ENCODE data around the gene INTS4. TPM values are rescaled to one million over a fixed set of nuclear protein-coding genes. Genes with fewer than 3 reads are reported as not detected.
A peak's percentile ranks its signal among the peaks of the same experiment; 100 is the strongest.
"Not testable (repeated sequence)": the region's sequence is repeated elsewhere in the genome, so short reads cannot be mapped to it uniquely, and the experiment has no call there.

The INTS4 gene, protein sequence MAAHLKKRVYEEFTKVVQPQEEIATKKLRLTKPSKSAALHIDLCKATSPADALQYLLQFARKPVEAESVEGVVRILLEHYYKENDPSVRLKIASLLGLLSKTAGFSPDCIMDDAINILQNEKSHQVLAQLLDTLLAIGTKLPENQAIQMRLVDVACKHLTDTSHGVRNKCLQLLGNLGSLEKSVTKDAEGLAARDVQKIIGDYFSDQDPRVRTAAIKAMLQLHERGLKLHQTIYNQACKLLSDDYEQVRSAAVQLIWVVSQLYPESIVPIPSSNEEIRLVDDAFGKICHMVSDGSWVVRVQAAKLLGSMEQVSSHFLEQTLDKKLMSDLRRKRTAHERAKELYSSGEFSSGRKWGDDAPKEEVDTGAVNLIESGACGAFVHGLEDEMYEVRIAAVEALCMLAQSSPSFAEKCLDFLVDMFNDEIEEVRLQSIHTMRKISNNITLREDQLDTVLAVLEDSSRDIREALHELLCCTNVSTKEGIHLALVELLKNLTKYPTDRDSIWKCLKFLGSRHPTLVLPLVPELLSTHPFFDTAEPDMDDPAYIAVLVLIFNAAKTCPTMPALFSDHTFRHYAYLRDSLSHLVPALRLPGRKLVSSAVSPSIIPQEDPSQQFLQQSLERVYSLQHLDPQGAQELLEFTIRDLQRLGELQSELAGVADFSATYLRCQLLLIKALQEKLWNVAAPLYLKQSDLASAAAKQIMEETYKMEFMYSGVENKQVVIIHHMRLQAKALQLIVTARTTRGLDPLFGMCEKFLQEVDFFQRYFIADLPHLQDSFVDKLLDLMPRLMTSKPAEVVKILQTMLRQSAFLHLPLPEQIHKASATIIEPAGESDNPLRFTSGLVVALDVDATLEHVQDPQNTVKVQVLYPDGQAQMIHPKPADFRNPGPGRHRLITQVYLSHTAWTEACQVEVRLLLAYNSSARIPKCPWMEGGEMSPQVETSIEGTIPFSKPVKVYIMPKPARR
- total RNA-seq (10 to 100 TPM; 31.9 to 42.3 TPM), polyA plus RNA-seq (ENCODE audit: insufficient read length in 2 of 2) (10 to 100 TPM; 25.3 to 27.5 TPM)
- long read RNA-seq, donor 1, partial matches to known transcripts = 0 of 3 reads
- long read RNA-seq, donor 1, other reads (novel, unspliced or antisense) = 0 of 3 reads
- long read RNA-seq, donor 2 = 0 reads
- long read RNA-seq, donor 3, partial matches to known transcripts = 0 of 2 reads
- long read RNA-seq, donor 3, other reads (novel, unspliced or antisense) = 0 of 2 reads
- long read RNA-seq, donor 4, partial matches to known transcripts = 0 of 2 reads
- long read RNA-seq, donor 4, other reads (novel, unspliced or antisense) = 0 of 2 reads

DNA sequence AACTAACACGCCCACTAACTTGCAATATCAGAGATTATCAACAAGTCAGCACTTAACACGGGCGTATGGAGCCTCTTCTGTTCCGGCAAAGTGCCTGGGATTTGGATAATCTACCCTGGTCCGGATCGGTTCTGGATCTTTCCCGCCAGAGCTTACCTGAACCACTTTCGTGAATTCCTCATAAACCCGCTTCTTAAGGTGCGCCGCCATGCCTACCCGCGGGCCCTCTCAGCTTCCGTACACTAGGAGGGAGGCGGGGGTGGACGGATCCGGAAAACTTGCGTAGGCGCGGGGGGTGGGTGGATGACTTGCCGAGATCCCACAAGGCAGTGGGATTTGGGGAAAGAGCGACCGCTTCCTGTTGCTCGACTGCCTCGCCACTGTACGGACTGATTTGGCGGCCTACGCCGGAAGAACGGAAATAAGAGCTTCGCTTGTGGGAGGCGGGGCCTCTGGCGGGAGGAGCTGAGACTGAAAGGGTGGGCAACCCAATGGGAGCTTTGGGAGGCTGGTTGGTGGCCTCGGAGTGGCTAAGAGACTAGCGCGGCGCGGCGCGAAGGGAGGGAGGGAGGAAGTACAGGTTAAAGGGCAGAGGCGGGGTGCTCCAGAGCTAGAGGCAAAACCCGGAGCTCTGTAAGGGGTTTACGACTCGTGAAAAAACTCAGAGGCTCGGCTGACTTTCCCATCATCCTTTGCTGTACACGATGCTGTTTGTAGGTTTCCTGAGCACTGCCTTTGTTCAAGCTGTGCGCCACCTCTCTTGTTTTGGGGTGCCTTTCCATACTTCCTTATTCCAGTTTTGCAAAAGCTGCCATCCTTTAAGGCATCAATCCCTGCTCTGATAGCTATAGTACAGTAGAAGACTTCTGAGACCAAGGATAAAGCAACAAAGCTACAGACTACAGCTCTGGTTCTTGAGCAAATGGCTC is at the start of gene INTS4:
Gene INTS4, minus strand, starts transcription at position 235 of the 929 bp plus-strand sequence. Its CDS starts 25 bp downstream, at position 210.
- H3K27ac ChIP-seq (ENCODE audit: low read depth, low read length) = peak within 1 kb of the TSS; percentile 99
- peak; percentile 92 to 100 (median 99) for DNase-seq (ENCODE audit: low read depth in 4 of 6, low spot score in 6 of 6)
- WGBS (ENCODE audit: insufficient coverage) = under 1% methylated on average over 46 of the region's 47 CpGs

DNA sequence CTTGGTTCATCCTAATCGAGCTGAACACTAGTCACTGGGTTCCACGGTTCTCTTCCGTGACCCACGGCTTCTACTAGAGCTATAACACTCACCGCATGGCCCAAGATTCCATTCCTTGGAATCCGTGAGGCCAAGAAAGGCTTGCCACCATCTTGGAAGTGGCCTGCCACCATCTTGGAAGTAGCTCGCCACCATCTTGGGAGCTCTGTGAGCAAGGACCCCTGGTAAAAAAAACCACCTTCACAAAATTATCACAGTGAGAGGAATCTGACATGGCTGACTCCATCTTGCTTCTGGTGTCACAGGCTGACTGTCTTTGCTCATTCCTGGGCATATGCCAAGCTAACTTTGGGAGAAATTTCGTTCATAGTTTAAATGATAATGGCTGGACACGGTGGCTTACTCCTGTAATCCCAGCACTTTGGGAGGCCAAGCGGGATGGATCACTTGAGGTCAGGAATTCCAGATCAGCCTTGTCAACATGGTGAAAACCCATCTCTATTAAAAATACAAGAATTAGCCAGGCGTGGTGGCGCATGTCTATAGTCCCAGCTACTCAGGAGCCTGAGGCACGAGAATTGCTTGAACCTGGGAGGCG is 47.5 kb upstream of the INTS4 start:
- H3K4me1 ChIP-seq (ENCODE audit: control insufficient read depth, insufficient read depth, low read length) = peaks cover 45% of the 10 kb centered on the region
- 100% methylated on average over 7 of the region's 14 CpGs for WGBS (ENCODE audit: insufficient coverage)

More for the DNA sequence above, at the start of gene INTS4:
- no peaks in the 10 kb centered on the region for H3K9me3 ChIP-seq (ENCODE audit: control insufficient read depth, insufficient read depth, low read length)
- no peaks in the 10 kb centered on the region for H3K27me3 ChIP-seq (ENCODE audit: control insufficient read depth, insufficient read depth, low read length)
- peaks cover 7% of the 10 kb centered on the region for H3K4me1 ChIP-seq (ENCODE audit: control insufficient read depth, insufficient read depth, low read length)
- peaks cover 11% of the 10 kb centered on the region for H3K36me3 ChIP-seq (ENCODE audit: control insufficient read depth, insufficient read depth, low read length)
- peak within 1 kb of the TSS; percentile 93 for H3K4me3 ChIP-seq (ENCODE audit: low read depth, low read length)

DNA sequence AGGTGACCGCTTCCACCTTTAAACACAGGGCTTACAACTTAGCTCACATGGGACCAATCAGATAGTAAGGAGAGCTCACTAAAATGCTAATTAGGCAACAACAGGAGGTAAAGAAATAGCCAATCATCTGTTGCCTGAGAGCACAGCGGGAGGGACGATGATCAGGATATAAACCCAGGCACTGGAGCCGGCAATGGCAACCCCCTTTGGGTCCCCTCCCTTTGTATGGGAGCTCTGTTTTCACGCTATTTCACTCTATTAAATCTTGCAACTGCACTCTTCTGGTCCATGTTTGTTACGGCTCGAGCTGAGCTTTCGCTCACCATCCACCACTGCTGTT is 46.9 kb upstream of the INTS4 start:
- not testable (repeated sequence) for H3K27me3 ChIP-seq (ENCODE audit: control insufficient read depth, insufficient read depth, low read length); H3K27ac ChIP-seq (ENCODE audit: low read depth, low read length); H3K9me3 ChIP-seq (ENCODE audit: control insufficient read depth, insufficient read depth, low read length); H3K36me3 ChIP-seq (ENCODE audit: control insufficient read depth, insufficient read depth, low read length); H3K4me3 ChIP-seq (ENCODE audit: low read depth, low read length)
- DNase-seq (ENCODE audit: low read depth in 4 of 6, low spot score in 6 of 6) = peak in 1 of 6 donors; percentile 38
- WGBS (ENCODE audit: insufficient coverage) = 73% methylated on average over 7 of the region's 8 CpGs
- H3K4me1 ChIP-seq (ENCODE audit: control insufficient read depth, insufficient read depth, low read length) = peaks cover 44% of the 10 kb centered on the region

More for the DNA sequence above, 47.5 kb upstream of the INTS4 start:
- H3K27ac ChIP-seq (ENCODE audit: low read depth, low read length) = no peak overlapping the region
- DNase-seq (ENCODE audit: low read depth in 4 of 6, low spot score in 6 of 6) = no peak
- H3K9me3 ChIP-seq (ENCODE audit: control insufficient read depth, insufficient read depth, low read length) = no peaks in the 10 kb centered on the region
- H3K36me3 ChIP-seq (ENCODE audit: control insufficient read depth, insufficient read depth, low read length) = no peaks in the 10 kb centered on the region
- H3K27me3 ChIP-seq (ENCODE audit: control insufficient read depth, insufficient read depth, low read length) = no peaks in the 10 kb centered on the region
- no peak overlapping the region for H3K4me3 ChIP-seq (ENCODE audit: low read depth, low read length)

DNA sequence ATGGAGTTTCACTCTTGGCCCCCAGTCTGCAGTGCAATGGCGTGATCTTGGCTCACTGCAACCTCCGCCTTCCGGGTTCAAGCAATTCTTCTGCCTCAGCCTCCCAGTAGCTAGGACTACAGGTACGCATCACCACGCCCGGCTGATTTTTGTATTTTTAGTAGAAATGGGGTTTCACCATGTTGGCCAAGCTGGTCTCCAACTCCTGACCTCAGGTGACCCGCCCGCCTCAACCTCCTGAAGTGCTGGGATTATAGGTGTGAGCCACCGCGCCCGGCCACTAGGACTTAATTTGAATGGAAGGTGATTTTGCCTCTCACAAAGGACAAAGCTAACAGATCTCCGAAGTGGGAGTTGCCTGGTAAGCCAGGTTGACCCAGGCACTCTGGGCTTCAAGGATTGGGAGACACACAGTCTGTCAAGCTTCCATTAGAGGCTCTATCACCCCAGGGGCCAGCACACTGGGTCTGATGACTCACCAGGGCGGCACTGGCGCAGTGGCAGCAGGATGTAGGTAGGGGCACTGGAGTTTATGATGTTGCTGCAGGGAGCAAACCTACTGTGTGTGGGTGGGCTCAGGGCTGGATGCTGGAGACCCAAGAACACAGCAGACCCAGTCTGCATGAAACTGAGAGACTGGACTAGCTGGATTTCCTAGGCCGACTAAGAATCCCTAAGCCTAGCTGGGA is 46.4 kb upstream of the INTS4 start:
- no peak overlapping the region for H3K27ac ChIP-seq (ENCODE audit: low read depth, low read length)
- no peaks in the 10 kb centered on the region for H3K9me3 ChIP-seq (ENCODE audit: control insufficient read depth, insufficient read depth, low read length)
- H3K27me3 ChIP-seq (ENCODE audit: control insufficient read depth, insufficient read depth, low read length) = no peaks in the 10 kb centered on the region
- no peak for DNase-seq (ENCODE audit: low read depth in 4 of 6, low spot score in 6 of 6)
- no peaks in the 10 kb centered on the region for H3K36me3 ChIP-seq (ENCODE audit: control insufficient read depth, insufficient read depth, low read length)
- peaks cover 39% of the 10 kb centered on the region for H3K4me1 ChIP-seq (ENCODE audit: control insufficient read depth, insufficient read depth, low read length)
- WGBS (ENCODE audit: insufficient coverage) = 93% methylated on average over 8 of the region's 15 CpGs
- no peak overlapping the region for H3K4me3 ChIP-seq (ENCODE audit: low read depth, low read length)

DNA sequence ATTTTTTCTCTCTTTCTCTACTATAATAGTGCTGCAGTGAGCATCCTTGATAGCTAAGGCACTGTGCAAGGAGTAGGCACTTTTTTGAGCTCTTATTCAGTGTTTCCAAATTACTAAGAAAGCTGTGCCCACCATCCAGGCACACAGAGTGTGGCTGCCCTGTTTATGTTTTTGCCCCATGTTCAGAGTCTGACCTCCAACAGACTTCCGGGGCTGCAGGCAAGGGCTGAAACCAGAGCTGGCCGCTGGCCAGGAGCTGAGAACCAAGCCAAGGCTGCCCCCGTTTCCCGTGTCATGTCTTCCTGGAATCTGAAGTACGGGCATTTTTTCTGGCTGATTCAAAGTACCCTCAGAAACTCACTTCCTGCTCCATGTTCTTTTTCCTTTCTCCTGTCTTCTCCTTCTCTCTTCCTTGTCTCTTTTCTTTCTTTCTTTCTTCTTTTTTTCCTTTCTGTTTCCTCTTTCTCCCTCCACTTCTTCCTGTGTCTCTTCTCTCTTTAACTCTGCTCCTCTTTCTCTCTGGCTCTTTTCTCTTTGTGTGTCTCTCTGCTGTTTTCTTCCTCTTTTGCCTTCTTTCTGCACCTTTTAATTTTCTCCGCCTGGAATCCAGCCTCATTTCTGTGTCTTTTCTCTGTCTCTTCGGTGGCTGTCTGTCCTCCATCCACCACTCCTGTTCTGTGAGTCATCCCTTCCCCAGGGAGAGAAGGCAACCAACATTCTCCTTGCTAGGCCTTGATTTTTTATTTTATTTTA is 45.6 kb upstream of the INTS4 start:
- 13% methylated on average over 6 of the region's 7 CpGs for WGBS (ENCODE audit: insufficient coverage)
- peak overlapping the region; percentile 84 for H3K27ac ChIP-seq (ENCODE audit: low read depth, low read length)
- H3K9me3 ChIP-seq (ENCODE audit: control insufficient read depth, insufficient read depth, low read length) = no peaks in the 10 kb centered on the region
- peak in 3 of 6 donors; percentile 58 to 80 (median 79) for DNase-seq (ENCODE audit: low read depth in 4 of 6, low spot score in 6 of 6)
- H3K4me1 ChIP-seq (ENCODE audit: control insufficient read depth, insufficient read depth, low read length) = peaks cover 35% of the 10 kb centered on the region
- H3K4me3 ChIP-seq (ENCODE audit: low read depth, low read length) = no peak overlapping the region
- no peaks in the 10 kb centered on the region for H3K36me3 ChIP-seq (ENCODE audit: control insufficient read depth, insufficient read depth, low read length)
- no peaks in the 10 kb centered on the region for H3K27me3 ChIP-seq (ENCODE audit: control insufficient read depth, insufficient read depth, low read length)

DNA sequence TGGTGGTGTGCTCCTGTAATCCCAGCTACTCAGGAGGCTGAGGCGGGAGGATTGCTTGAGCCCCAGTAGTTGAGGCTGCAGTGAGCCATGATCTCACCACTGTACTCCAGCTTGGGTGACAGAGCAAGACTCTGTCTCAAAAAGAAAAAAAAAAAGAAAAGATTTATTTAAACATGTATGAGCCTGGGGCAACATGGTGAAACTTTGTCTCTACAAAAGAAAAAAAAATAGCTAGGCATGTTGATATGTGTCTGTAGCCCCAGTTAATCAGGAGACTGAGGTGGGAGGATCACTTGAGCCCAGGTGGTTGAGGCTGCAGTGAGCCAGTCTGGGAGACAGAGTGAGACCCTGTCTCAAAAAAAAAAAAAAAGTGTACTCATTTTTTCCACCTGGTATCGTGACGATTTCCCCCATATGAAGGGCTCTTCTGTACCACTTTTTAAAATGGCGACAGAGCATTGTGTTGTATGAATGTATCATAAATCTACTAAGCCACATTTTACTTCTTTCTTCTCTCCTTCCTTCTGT is 45.0 kb upstream of the INTS4 start:
- peaks cover 30% of the 10 kb centered on the region for H3K4me1 ChIP-seq (ENCODE audit: control insufficient read depth, insufficient read depth, low read length)
- no peak overlapping the region for H3K4me3 ChIP-seq (ENCODE audit: low read depth, low read length)
- no peak for DNase-seq (ENCODE audit: low read depth in 4 of 6, low spot score in 6 of 6)
- peak overlapping the region; percentile 84 for H3K27ac ChIP-seq (ENCODE audit: low read depth, low read length)
- 80% methylated on average over 1 of the region's 4 CpGs for WGBS (ENCODE audit: insufficient coverage)
- no peaks in the 10 kb centered on the region for H3K9me3 ChIP-seq (ENCODE audit: control insufficient read depth, insufficient read depth, low read length)
- no peaks in the 10 kb centered on the region for H3K36me3 ChIP-seq (ENCODE audit: control insufficient read depth, insufficient read depth, low read length)
- H3K27me3 ChIP-seq (ENCODE audit: control insufficient read depth, insufficient read depth, low read length) = no peaks in the 10 kb centered on the region

DNA sequence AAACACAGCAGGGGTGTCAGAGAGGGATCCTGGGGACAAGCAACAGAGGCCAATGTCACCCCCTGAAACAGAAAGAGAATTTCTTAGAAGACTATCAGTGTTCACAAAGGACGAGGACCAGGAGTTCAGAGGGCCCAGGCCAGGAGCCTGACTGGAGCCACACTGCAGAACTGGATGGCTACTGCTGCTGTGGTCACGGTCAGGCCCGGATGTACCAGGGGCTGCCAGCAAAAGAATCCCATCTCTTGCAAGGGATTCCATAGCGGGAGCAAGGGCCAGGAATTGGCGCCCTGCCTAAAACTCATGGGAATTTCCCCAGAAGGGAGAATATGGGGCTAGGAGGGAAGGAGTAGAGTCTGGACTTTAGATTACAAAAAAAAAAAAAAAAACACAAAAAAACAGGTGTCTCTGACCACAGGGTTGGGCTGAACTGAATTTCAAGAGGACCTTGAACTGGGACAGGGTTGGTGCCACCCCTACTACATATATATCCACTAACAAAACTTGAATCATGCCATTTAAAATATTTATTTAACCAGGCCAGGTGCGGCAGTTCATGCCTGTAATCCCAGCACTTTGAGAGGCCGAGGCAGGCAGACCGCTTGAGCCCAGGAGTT is 44.3 kb upstream of the INTS4 start:
- Histone ChIP-seq H3K27ac (ENCODE audit: low read depth, low read length) (peak overlapping the region; percentile 84), H3K36me3 (ENCODE audit: control insufficient read depth, insufficient read depth, low read length) (no peaks in the 10 kb centered on the region), H3K9me3 (ENCODE audit: control insufficient read depth, insufficient read depth, low read length) (no peaks in the 10 kb centered on the region), H3K4me3 (ENCODE audit: low read depth, low read length) (no peak overlapping the region), H3K27me3 (ENCODE audit: control insufficient read depth, insufficient read depth, low read length) (no peaks in the 10 kb centered on the region), H3K4me1 (ENCODE audit: control insufficient read depth, insufficient read depth, low read length) (peaks cover 30% of the 10 kb centered on the region)
- DNase-seq (ENCODE audit: low read depth in 4 of 6, low spot score in 6 of 6) = peak in 1 of 6 donors; percentile 20
- WGBS (ENCODE audit: insufficient coverage) = 68% methylated on average over 5 of the region's 8 CpGs
